WTC11 (cell line): Measurements from ENCODE around the gene WDFY4. TPM values are rescaled to one million over a fixed set of nuclear protein-coding genes. Genes with fewer than 3 reads are reported as not detected.

Source experiments
- ATAC-seq: fragments of 200-7000 bp; cut with Tn5 transposase; 2 replicates; pipeline ENCODE4 v1.10.0; 2021; ENCODE audit warnings: mild to moderate bottlenecking, moderate library complexity
- CTCF ChIA-PET: fragments of 300-600 bp; sonication (Branson Sonifier 250); formaldehyde crosslinking; loops from one replicate; lab custom pipeline; 2021; ENCODE audit warnings: antibody characterized with exemption; lab: Charles Lee
- POLR2A ChIA-PET: fragments of 350-600 bp; sonication (Branson Sonifier 250); formaldehyde crosslinking; loops from one replicate; lab custom pipeline; 2021; ENCODE audit warnings: antibody characterized with exemption; lab: Charles Lee
- DNase-seq: peaks from one replicate; pipeline ENCODE4 v3.0.0; 2021; ENCODE audit warnings: low spot score
- H3K27ac Mint-ChIP-seq: 2 replicates; pipeline ENCODE4 v1.8.0; 2021; ENCODE audit warnings: mixed read lengths
- H3K27me3 Mint-ChIP-seq: 2 replicates; pipeline ENCODE4 v1.8.0; 2021; ENCODE audit warnings: low read depth, mild to moderate bottlenecking, moderate library complexity, mixed read lengths
- H3K36me3 Mint-ChIP-seq: 2 replicates; pipeline ENCODE4 v1.8.0; 2021; ENCODE audit warnings: mixed read lengths
- H3K4me1 Mint-ChIP-seq: 2 replicates; pipeline ENCODE4 v1.8.0; 2022; ENCODE audit warnings: mixed read lengths
- H3K4me3 Mint-ChIP-seq: 2 replicates; pipeline ENCODE4 v1.8.0; 2021; ENCODE audit warnings: mild to moderate bottlenecking, moderate library complexity, mixed read lengths
- H3K9me3 Mint-ChIP-seq: 2 replicates; pipeline ENCODE4 v1.8.0; 2021; ENCODE audit warnings: mixed read lengths
- ATF3 ChIP-seq: sonication (generic); formaldehyde crosslinking; conservative IDR thresholded peaks from 2 replicates; pipeline ENCODE4 v1.8.1; 2022; ENCODE audit warnings: mild to moderate bottlenecking, missing genetic modification reagents
- ATF6 ChIP-seq: sonication (generic); formaldehyde crosslinking; IDR thresholded peaks from 2 replicates; pipeline ENCODE4 v1.8.1; 2023; ENCODE audit warnings: mild to moderate bottlenecking, missing genetic modification reagents
- CREB1 ChIP-seq: sonication (generic); formaldehyde crosslinking; IDR thresholded peaks from 2 replicates; pipeline ENCODE4 v1.8.0; 2023; ENCODE audit warnings: mild to moderate bottlenecking, missing genetic modification reagents
- E2F5 ChIP-seq: sonication (generic); formaldehyde crosslinking; IDR thresholded peaks from 2 replicates; pipeline ENCODE4 v1.8.1; 2022; ENCODE audit warnings: mild to moderate bottlenecking, moderate library complexity, missing genetic modification reagents
- ELF4 ChIP-seq: sonication (generic); formaldehyde crosslinking; IDR thresholded peaks from 2 replicates; pipeline ENCODE4 v1.8.1; 2022; ENCODE audit warnings: low read depth, mild to moderate bottlenecking, moderate library complexity, missing genetic modification reagents
- ETV6 ChIP-seq: sonication (generic); formaldehyde crosslinking; IDR thresholded peaks from 2 replicates; pipeline ENCODE4 v1.8.1; 2022; ENCODE audit warnings: mild to moderate bottlenecking, missing genetic modification reagents
- FOXK1 ChIP-seq: sonication (generic); formaldehyde crosslinking; IDR thresholded peaks from 2 replicates; pipeline ENCODE4 v1.8.0; 2022; ENCODE audit warnings: mild to moderate bottlenecking, moderate library complexity, missing genetic modification reagents
- GABPB1 ChIP-seq: sonication (generic); formaldehyde crosslinking; IDR thresholded peaks from 2 replicates; pipeline ENCODE4 v1.8.1; 2023; ENCODE audit warnings: mild to moderate bottlenecking, missing genetic modification reagents
- OVOL2 ChIP-seq: fragments of 250-450 bp; sonication (Bioruptor Pico); IDR thresholded peaks from 2 replicates; pipeline ENCODE4 v1.9.0; 2021; ENCODE audit warnings: mild to moderate bottlenecking, borderline replicate concordance
- PREB ChIP-seq: sonication (generic); formaldehyde crosslinking; IDR thresholded peaks from 2 replicates; pipeline ENCODE4 v1.8.1; 2022; ENCODE audit warnings: mild to moderate bottlenecking, missing genetic modification reagents, moderate library complexity, borderline replicate concordance
- RELA ChIP-seq: sonication (generic); formaldehyde crosslinking; IDR thresholded peaks from 2 replicates; pipeline ENCODE4 v1.8.1; 2022; ENCODE audit warnings: missing genetic modification reagents, mild to moderate bottlenecking, borderline replicate concordance
- SMAD4 ChIP-seq: sonication (generic); formaldehyde crosslinking; IDR thresholded peaks from 2 replicates; pipeline ENCODE4 v1.8.0; 2022; ENCODE audit warnings: mild to moderate bottlenecking, missing genetic modification reagents
- TCF7 ChIP-seq: sonication (generic); formaldehyde crosslinking; IDR thresholded peaks from 2 replicates; pipeline ENCODE4 v1.8.0; 2022; ENCODE audit warnings: mild to moderate bottlenecking, low read depth, missing genetic modification reagents, moderate library complexity
- USF1 ChIP-seq: sonication (generic); formaldehyde crosslinking; IDR thresholded peaks from 2 replicates; pipeline ENCODE4 v1.8.0; 2022; ENCODE audit warnings: mild to moderate bottlenecking, missing genetic modification reagents
- ZBTB21 ChIP-seq: sonication (generic); formaldehyde crosslinking; IDR thresholded peaks from 2 replicates; pipeline ENCODE4 v1.8.1; 2023; ENCODE audit warnings: mild to moderate bottlenecking, missing genetic modification reagents, borderline replicate concordance
- ZBTB43 ChIP-seq: sonication (generic); formaldehyde crosslinking; IDR thresholded peaks from 2 replicates; pipeline ENCODE4 v1.8.1; 2023; ENCODE audit warnings: mild to moderate bottlenecking, missing genetic modification reagents
- ZNF317 ChIP-seq: sonication (generic); formaldehyde crosslinking; IDR thresholded peaks from 2 replicates; pipeline ENCODE4 v1.8.1; 2023; ENCODE audit warnings: low read depth, mild to moderate bottlenecking, moderate library complexity, missing genetic modification reagents, borderline replicate concordance
- ZNF423 ChIP-seq: fragments of 250-450 bp; sonication (Bioruptor Pico); IDR thresholded peaks from 2 replicates; pipeline ENCODE4 v2.1.2; 2022; ENCODE audit warnings: mild to moderate bottlenecking, moderate library complexity
- ZSCAN18 ChIP-seq: fragments of 250-450 bp; sonication (Bioruptor Pico); IDR thresholded peaks from 2 replicates; pipeline ENCODE4 v2.1.2; 2022; ENCODE audit warnings: mild to moderate bottlenecking, moderate library complexity
- total RNA-seq: library from RNA; stranded (reverse); gene quantifications from 3 replicates; pipeline ENCODE4 v1.2.3, GENCODE V29; 2021

WDFY4 gene
- total RNA-seq, 1 experiment from 2014 or later = 0.13 TPM

GRCh38 chr10:49023071-49023470, 338.4 kb downstream of the WDFY4 start:
- ATAC-seq = no peak
- Mint-ChIP-seq H3K4me1 (no peaks in the 10 kb centered on the region), H3K27me3 (no peaks in the 10 kb centered on the region)
- CTCF ChIA-PET = no interaction called here
- no peak for DNase-seq
- TF ChIP-seq ATF6 (CRISPR knock-in tag) (no peak), ETV6 (no peak), CREB1 (CRISPR knock-in tag) (no peak), FOXK1 (CRISPR knock-in tag) (no peak), USF1 (CRISPR knock-in tag) (no peak), OVOL2 (no peak), ZBTB21 (no peak), ZBTB43 (CRISPR knock-in tag) (no peak), E2F5 (CRISPR knock-in tag) (no peak), ATF3 (CRISPR knock-in tag) (no peak), ZSCAN18 (CRISPR knock-in tag) (no peak)
- TF ChIP-seq, all 79 proteins: peak for 0
- no peaks in the 10 kb centered on the region for H3K36me3 Mint-ChIP-seq
- no peaks in the 10 kb centered on the region for H3K9me3 Mint-ChIP-seq
- POLR2A ChIA-PET = interaction anchor here (1.3 kb wide), 1 partner anchor 18 kb away, joined by 3 read pairs; no protein-coding TSS in a partner anchor
- no peak overlapping the region for H3K4me3 Mint-ChIP-seq
- H3K27ac Mint-ChIP-seq = no peak overlapping the region

GRCh38 chr10:49023752-49024151, 339.1 kb downstream of the WDFY4 start:
- Mint-ChIP-seq H3K27me3 (no peaks in the 10 kb centered on the region), H3K9me3 (no peaks in the 10 kb centered on the region), H3K27ac (no peak overlapping the region), H3K4me3 (no peak overlapping the region), H3K36me3 (no peaks in the 10 kb centered on the region), H3K4me1 (no peaks in the 10 kb centered on the region)
- TF ChIP-seq SMAD4 (CRISPR knock-in tag) (no peak), RELA (no peak), GABPB1 (CRISPR knock-in tag) (no peak), ELF4 (no peak), PREB (CRISPR knock-in tag) (no peak), TCF7 (no peak), ZNF317 (no peak), ZNF423 (no peak)
- ChIA-PET CTCF (no interaction called here), POLR2A (interaction anchor here (1.3 kb wide), 1 partner anchor 17 kb away, joined by 3 read pairs; no protein-coding TSS in a partner anchor)
- ATAC-seq (no peak), DNase-seq (no peak)
